GM12865 (cell line): ENCODE results near the gene B4GALT1.

Source experiments
- DNase-seq: peaks from one replicate; pipeline ENCODE4 v3.0.0; 2010; ENCODE audit warnings: low read depth
- H3K4me3 ChIP-seq: 2 replicates; pipeline ENCODE4 v1.5.1; 2011; ENCODE audit warnings: mild to moderate bottlenecking, low read depth, low read length, control low read depth
- TF ChIP-seq, protein P1 (sequence below): IDR thresholded peaks from 2 replicates; pipeline ENCODE4 v1.5.1; 2011; ENCODE audit warnings: low read length, control low read depth, low read depth, inconsistent platforms; ENCODE audit not compliant: insufficient read depth; ENCODE audit errors: missing control alignments

The B4GALT1 gene

DNA sequence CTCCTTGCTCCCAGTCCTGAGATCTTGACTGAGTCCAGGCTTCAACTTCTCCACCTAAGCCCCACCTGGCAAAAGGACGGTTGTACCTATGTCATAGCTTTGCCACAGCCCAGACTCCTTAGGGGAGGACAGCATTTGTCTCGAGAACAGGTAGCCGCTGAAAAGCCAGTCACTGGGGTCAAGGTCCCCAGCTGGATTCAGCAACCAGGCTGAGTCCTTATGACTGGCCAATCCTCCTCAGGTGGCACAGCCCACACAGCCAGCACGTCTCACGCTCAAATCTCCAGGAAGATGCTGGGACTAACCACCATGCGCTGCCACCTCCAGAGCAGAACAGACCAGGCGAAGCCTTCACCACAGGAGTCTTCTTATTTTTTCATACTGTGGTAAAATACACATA is 62.7 kb downstream of the B4GALT1 start:
- H3K4me3 ChIP-seq: no peak overlapping the region
- TF ChIP-seq, protein P1, sequence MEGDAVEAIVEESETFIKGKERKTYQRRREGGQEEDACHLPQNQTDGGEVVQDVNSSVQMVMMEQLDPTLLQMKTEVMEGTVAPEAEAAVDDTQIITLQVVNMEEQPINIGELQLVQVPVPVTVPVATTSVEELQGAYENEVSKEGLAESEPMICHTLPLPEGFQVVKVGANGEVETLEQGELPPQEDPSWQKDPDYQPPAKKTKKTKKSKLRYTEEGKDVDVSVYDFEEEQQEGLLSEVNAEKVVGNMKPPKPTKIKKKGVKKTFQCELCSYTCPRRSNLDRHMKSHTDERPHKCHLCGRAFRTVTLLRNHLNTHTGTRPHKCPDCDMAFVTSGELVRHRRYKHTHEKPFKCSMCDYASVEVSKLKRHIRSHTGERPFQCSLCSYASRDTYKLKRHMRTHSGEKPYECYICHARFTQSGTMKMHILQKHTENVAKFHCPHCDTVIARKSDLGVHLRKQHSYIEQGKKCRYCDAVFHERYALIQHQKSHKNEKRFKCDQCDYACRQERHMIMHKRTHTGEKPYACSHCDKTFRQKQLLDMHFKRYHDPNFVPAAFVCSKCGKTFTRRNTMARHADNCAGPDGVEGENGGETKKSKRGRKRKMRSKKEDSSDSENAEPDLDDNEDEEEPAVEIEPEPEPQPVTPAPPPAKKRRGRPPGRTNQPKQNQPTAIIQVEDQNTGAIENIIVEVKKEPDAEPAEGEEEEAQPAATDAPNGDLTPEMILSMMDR: no peak
- no peak for DNase-seq

DNA sequence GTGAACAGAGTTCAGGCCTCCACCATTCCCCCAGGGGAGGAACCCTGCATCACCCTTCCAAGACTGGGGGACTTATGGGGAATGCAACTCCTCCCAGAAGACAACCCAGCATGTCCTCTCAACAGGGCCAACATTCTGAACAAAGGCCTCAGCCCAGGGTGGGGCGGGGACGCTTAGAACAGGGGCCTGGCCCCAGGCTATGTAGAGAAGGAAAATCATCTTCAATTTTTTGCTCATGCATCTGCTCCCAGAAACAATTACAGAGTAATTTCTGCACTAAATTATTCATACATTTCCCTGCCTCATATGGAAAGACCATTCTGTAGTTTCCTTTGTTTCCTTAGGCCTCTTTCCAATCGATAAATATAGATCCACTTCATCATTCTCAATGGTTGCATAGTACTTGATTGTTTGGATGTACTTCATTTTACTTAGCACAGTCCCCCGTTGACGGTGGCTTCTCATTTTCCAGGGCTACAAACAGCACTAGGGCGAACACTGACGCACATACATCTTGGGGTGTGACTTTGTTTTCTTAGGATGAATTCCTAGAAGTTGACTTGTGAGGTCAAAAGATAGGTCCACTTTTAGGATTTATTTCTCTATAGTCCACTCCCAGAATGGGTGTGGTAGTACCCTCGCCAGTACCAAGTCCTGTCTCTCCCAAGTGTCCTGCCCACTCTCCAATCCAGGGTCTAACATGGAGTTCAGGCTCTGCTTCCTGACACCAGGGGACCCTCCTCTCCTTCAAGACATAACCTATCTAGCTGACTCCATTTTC is 63.4 kb downstream of the B4GALT1 start:
- no peak for DNase-seq
- no peak overlapping the region for H3K4me3 ChIP-seq
- TF ChIP-seq, protein P1: no peak

DNA sequence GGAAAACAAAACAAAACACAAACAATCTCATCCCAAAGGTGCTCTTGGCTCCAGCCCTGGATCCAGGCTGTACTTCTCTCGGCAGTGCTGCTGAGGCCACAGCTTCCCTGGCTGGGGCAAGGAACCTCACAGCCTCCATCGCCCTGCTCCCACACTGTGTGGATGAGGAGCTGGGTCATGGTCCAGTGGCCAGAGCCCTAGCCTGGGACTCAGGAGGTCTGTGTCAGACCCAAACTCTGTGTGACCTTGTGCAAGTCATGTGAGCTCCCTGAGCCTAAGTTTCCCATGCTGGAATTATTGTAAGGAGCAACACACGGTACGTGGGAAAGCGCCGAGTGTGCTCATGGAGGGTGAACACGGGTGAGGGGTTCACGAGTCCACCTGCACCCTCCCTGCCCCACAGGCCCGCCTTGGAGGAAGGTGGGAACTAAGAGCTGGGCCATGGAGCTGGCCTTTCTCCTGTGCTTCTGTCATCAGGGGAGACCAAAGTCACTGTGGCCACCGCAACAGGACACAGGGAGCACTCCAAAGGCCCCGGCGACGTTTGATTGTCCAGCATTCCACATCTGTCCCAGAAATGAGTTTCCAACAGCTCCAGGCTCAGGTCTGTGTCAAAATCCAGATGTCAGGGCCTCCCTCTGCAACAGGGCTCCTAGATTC is 64.5 kb downstream of the B4GALT1 start:
- TF ChIP-seq, protein P1: no peak
- no peak overlapping the region for H3K4me3 ChIP-seq
- DNase-seq: no peak

DNA sequence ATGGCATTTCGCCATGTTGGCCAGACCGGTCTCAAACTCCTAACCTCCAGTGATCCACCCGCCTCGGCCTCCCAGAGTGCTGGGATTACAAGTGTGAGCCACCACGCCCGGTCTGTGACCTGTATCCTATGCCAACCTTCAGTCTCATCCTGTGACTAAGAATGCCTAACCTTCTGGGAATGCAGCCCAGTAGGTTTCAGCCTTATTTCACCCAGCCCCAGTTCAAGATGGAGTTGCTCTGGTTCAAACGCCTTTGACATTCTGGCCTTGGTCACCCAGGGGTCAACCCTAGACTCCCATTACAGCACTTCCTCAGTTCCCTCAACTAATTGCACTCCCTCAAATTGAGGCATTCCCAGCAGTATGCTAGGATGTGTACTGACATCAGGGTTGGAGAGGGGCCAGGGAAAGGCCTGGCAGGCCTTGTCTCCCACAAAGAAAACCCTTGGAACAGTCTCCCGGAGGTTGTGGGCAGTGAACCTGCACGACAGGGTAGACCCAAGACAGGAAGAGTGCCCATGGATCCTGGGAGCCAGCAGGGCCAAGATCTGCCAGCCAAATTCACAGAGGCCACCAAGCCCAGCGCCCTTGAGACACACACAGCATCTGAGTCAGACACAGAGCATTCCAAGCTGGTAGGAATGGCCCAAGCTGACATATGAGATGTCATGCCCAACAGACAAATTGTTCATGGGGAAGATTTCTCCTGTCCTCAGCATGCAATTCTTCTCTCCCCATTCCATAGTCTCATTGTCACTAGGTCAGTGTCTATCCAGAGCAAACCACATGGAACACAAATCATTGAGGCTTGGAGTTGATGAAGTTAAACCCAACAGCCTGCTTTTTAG is 65.8 kb downstream of the B4GALT1 start:
- no peak overlapping the region for H3K4me3 ChIP-seq
- TF ChIP-seq, protein P1: no peak
- no peak for DNase-seq

DNA sequence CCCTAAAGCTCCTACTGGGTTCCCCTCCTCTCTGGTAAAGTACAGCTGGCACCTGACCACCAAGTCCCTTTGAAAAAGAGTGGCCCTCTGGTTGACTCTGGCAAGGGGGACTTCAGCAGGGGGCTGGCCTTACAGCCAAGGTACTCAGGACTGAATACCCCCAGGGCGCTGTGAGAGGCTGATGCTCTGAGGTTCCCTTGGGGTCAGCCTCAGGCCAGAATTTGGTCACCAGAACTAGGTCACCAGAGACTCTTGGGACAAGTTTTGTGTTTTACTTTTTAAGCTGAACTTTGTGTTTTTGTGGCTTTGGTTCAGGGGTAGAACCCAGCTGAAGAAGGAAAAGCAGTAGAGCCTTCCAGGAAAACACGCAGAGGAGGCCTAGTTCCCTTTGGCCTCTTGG is 67.4 kb downstream of the B4GALT1 start:
- TF ChIP-seq, protein P1: no peak
- DNase-seq: no peak
- H3K4me3 ChIP-seq: no peak overlapping the region

DNA sequence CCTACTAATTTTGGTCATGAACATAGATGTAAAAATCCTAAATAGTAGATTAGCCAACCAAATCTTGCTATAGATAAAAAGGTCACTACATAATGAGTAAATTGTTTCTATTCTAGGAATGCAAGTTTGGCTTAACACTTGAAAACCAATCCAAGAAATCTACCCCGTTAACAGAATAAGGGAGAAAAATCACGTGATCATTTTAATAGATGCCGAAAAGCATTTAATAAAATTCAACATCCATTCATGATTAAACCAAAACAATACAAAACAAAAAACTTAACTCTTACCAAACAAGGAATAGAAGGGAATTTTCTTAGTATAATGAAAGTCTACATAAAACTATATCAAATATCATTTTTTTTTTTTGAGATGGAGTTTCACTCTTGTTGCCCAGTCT is 69.9 kb downstream of the B4GALT1 start:
- TF ChIP-seq, protein P1: no peak
- DNase-seq: no peak
- no peak overlapping the region for H3K4me3 ChIP-seq
